K562 treated with DMSO at 1 percent for 12 hours (cell line): ENCODE results near the gene PTPRR. TPM values are rescaled to one million over a fixed set of nuclear protein-coding genes. Genes with fewer than 3 reads are reported as not detected.

Source experiments
- total RNA-seq: library from RNA; unstranded; fragments of 300-600 nt; gene quantifications from 2 replicates; pipeline ENCODE4 v1.2.3, GENCODE V29; 2022; ENCODE audit not compliant: insufficient read depth

Gene PTPRR
- 3.9 and 5.8 TPM in 2 replicates for total RNA-seq

GRCh38 chr12:70920251-70920851 lies at the start of gene PTPRR:
Gene PTPRR (minus strand): TSS chr12:70920738. CDS start chr12:70920390, 348 bp downstream.

GRCh38 chr12:70637303-70638085 lies 283.0 kb downstream of the PTPRR start, which contains the start of gene PTPRB:
Gene PTPRB (minus strand): TSS chr12:70637429. CDS start chr12:70637395, 34 bp downstream.

Other genes with a start within 250 kb of the PTPRR start
- gene TSPAN8, start 237.3 kb upstream of the PTPRR start, total RNA-seq, result not detected in 2 replicates